Measurements from ENCODE around the gene E2F6. TPM values are rescaled to one million over a fixed set of nuclear protein-coding genes. Genes with fewer than 3 reads are reported as not detected.

Gene E2F6
- total and polyA plus RNA-seq, 2 of the 8 experiments (the other 6 are each of a cell fraction or from before 2014, with no cell fraction given), result 8.3 to 14.9 TPM

- ChIA-PET CTCF (ENCODE audit: partially characterized antibody) (interaction anchor here (1.2 to 5.2 kb wide), 3 partner anchors 19 to 68 kb away, joined by 3 to 27 read pairs (median 24); partner anchors contain the start of gene GREB1), POLR2A (ENCODE audit: partially characterized antibody) (no interaction called here)
- TF ChIP-seq SIN3A (conservative IDR thresholded peaks at IDR 0.05 in 1 of 2, IDR thresholded peaks at IDR 0.05 in 1 of 2; ENCODE audit: low read depth in 1 of 2, low read length in 2 of 2) (no peak), FOSL1 (IDR thresholded peaks at IDR 0.05; ENCODE audit: insufficient read depth, low read depth, low read length) (no peak), ZNF274 (IDR thresholded peaks at IDR 0.05; ENCODE audit: borderline replicate concordance, extremely low read depth, low read length) (no peak), BCL11A (IDR thresholded peaks at IDR 0.05; ENCODE audit: low read depth in 2 of 2, low read length in 2 of 2) (no peak), KDM4A (IDR thresholded peaks at IDR 0.05; ENCODE audit: low read depth, low read length, severe bottlenecking) (no peak), SRF (IDR thresholded peaks at IDR 0.05; ENCODE audit: low read depth, low read length) (no peak), POLR2A (IDR thresholded peaks at IDR 0.05; ENCODE audit: control extremely low read depth in 1 of 2, low read depth in 2 of 2, low read length in 2 of 2) (no peak), JUND (IDR thresholded peaks at IDR 0.05; ENCODE audit: low read length) (no peak), SIX5 (IDR thresholded peaks at IDR 0.05; ENCODE audit: low read depth, low read length) (no peak), EZH2 (IDR thresholded peaks at IDR 0.05; ENCODE audit: low read depth, low read length, severe bottlenecking) (no peak), TEAD4 (IDR thresholded peaks at IDR 0.05; ENCODE audit: low read depth, low read length) (no peak)
- H3K18ac ChIP-seq (ENCODE audit: extremely low read depth, low read length), result no peak overlapping the region
- no peak overlapping the region for H2AFZ ChIP-seq (ENCODE audit: low read length)
- H3K79me1 ChIP-seq (ENCODE audit: low read depth, low read length), result peaks cover 8% of the 10 kb centered on the region
- H3K23me2 ChIP-seq (ENCODE audit: low read depth, low read length), result peaks cover 3% of the 10 kb centered on the region; the same call in 1 of the 2 replicates
- H3K27ac ChIP-seq (ENCODE audit: low read depth, low read length), result no peak overlapping the region
- peaks cover 0 to 6% of the 10 kb centered on the region in 2 experiments for H4K20me1 ChIP-seq (replicated peaks in 1 of 2; ENCODE audit: control insufficient read depth in 1 of 2, insufficient read depth in 2 of 2, low read length in 2 of 2)
- peaks cover 0 to 12% of the 10 kb centered on the region in 2 experiments; a peak in 1 of 4 replicates for H3K79me2 ChIP-seq (ENCODE audit: control insufficient read depth in 1 of 2, insufficient read depth in 2 of 2, low read length in 2 of 2)
- no peak overlapping the region for H4K8ac ChIP-seq (ENCODE audit: extremely low read depth, insufficient read depth, low read length)
- H3K14ac ChIP-seq (ENCODE audit: insufficient read length), result no peak overlapping the region
- no peak overlapping the region for H3K23ac ChIP-seq (ENCODE audit: insufficient read length)
- H4K91ac ChIP-seq (replicated peaks; ENCODE audit: insufficient read length, low read length), result no peak overlapping the region
- no peak overlapping the region for H2BK12ac ChIP-seq (ENCODE audit: low read depth, low read length)
- no peak for FAIRE-seq
- no peaks in the 10 kb centered on the region for H3K36me3 ChIP-seq (ENCODE audit: control insufficient read depth in 2 of 4, insufficient read depth in 4 of 4, low read length in 3 of 4)
- no peaks in the 10 kb centered on the region for H3K27me3 ChIP-seq (replicated peaks in 1 of 4; ENCODE audit: control insufficient read depth in 3 of 4, extremely low read depth in 1 of 4, insufficient read depth in 3 of 4, low read length in 3 of 4)
- no peak overlapping the region for H2AK5ac ChIP-seq (ENCODE audit: low read depth, low read length)
- H2BK15ac ChIP-seq (ENCODE audit: low read length), result no peak overlapping the region
- no peak overlapping the region for H3K56ac ChIP-seq (replicated peaks; ENCODE audit: insufficient read length, low read depth, low read length)
- H3K4me2 ChIP-seq (ENCODE audit: insufficient read depth in 1 of 2, low read depth in 2 of 2, low read length in 2 of 2), result no peak overlapping the region
- H2BK20ac ChIP-seq (ENCODE audit: low read length), result no peak overlapping the region
- H3K9me3 ChIP-seq (ENCODE audit: insufficient read depth in 2 of 2, low read depth in 1 of 2, low read length in 1 of 2), result no peaks in the 10 kb centered on the region
- no peak overlapping the region for H2BK120ac ChIP-seq (replicated peaks; ENCODE audit: low read depth, low read length)
- H3K4me1 ChIP-seq (replicated peaks in 1 of 4; ENCODE audit: control insufficient read depth in 3 of 4, insufficient read depth in 4 of 4, low read length in 3 of 4), result peaks cover 1 to 13% (median 12%) of the 10 kb centered on the region in 4 experiments; a peak in 5 of 7 replicates
- DNase-seq (ENCODE audit: low read depth in 1 of 2, low spot score in 2 of 2), result no peak
- no peak overlapping the region for H2BK5ac ChIP-seq (ENCODE audit: low read depth, low read length)
- H3K4me3 ChIP-seq (ENCODE audit: extremely low read depth in 1 of 4, insufficient read depth in 2 of 4, low read depth in 3 of 4, low read length in 4 of 4), result no peak overlapping the region
- no peak overlapping the region for H3K4ac ChIP-seq (replicated peaks; ENCODE audit: insufficient read length, low read depth, low read length)
- H4K5ac ChIP-seq (ENCODE audit: insufficient read length, low read depth, low read length), result no peak overlapping the region
- H3K9ac ChIP-seq (replicated peaks in 1 of 4; ENCODE audit: extremely low read depth in 1 of 4, low read depth in 3 of 4, low read length in 3 of 4), result no peak overlapping the region
- 93 to 100% methylated on average over 2 to 6 of the region's 6 CpGs for WGBS, 2 experiments (ENCODE audit: extremely low coverage in 1 of 2, insufficient coverage in 1 of 2, insufficient read length in 1 of 2, insufficient replicate concordance in 2 of 2, low coverage in 1 of 2, low lambda C conversion rate in 2 of 2, missing lambda C conversion rate in 1 of 2)
Measured at GRCh38 chr2:11514904-11515303, 48.9 kb upstream of the E2F6 start.

Measured in H1 (cell line).